ENCODE results near the gene KCNC4.

GRCh38 chr1:110186558-110186957 lies 23.6 kb upstream of the KCNC4 start:
- TF ChIP-seq CTCF (IDR thresholded peaks at IDR 0.05) (no peak), POLR2A (IDR thresholded peaks at IDR 0.05) (no peak)
